Natural killer cell (primary cell): ENCODE measurements around the gene TMEM51. TPM values are rescaled to one million over a fixed set of nuclear protein-coding genes. Genes with fewer than 3 reads are reported as not detected.

Experiments
- ATAC-seq, 3 donors: fragments of 150-1000 bp in 2 of 3; fragments of 200-7000 bp in 1 of 3; cut with Tn5 transposase; 1 replicate in 1 of 3; 2 replicates in 2 of 3; pipeline ENCODE4 v1.10.0; 2021; ENCODE audit warnings: mild to moderate bottlenecking in 2 of 3, moderate library complexity in 2 of 3
- DNase-seq, 2 donors: peaks; one replicate each; pipeline versions ENCODE4 v3.0.0 to v3.0.0-alpha.2; 2013 to 2021; ENCODE audit warnings: mixed read lengths in 1 of 2
- H3K27ac ChIP-seq: one replicate; pipeline ENCODE4 v1.5.1; 2013; ENCODE audit warnings: mild to moderate bottlenecking, low read length
- H3K27me3 ChIP-seq: one replicate; pipeline ENCODE4 v1.6.1; 2013; ENCODE audit warnings: low read length; ENCODE audit not compliant: control insufficient read depth, insufficient read depth
- H3K36me3 ChIP-seq: one replicate; pipeline ENCODE4 v1.6.1; 2013; ENCODE audit warnings: low read length; ENCODE audit not compliant: control insufficient read depth, insufficient read depth
- H3K4me1 ChIP-seq: one replicate; pipeline ENCODE4 v1.6.1; 2013; ENCODE audit warnings: low read length; ENCODE audit not compliant: control insufficient read depth, insufficient read depth
- H3K4me3 ChIP-seq: one replicate; pipeline ENCODE4 v1.5.1; 2013; ENCODE audit warnings: low read length
- H3K9me3 ChIP-seq: one replicate; pipeline ENCODE4 v1.6.1; 2013; ENCODE audit warnings: low read length; ENCODE audit not compliant: control insufficient read depth, insufficient read depth
- H3K27ac Mint-ChIP-seq, 2 donors: one replicate each; pipeline ENCODE4 v1.8.0; 2022; ENCODE audit warnings: mild to moderate bottlenecking in 2 of 2, mixed read lengths in 2 of 2, moderate library complexity in 1 of 2
- H3K27me3 Mint-ChIP-seq, 2 donors: one replicate each; pipeline ENCODE4 v1.8.0; 2022; ENCODE audit warnings: low read depth in 2 of 2, mixed read lengths in 2 of 2
- H3K36me3 Mint-ChIP-seq: one replicate; pipeline ENCODE4 v1.8.0; 2022; ENCODE audit warnings: mixed read lengths
- H3K4me1 Mint-ChIP-seq, 2 donors: one replicate each; pipeline ENCODE4 v1.8.0; 2022; ENCODE audit warnings: mixed read lengths in 2 of 2
- H3K4me3 Mint-ChIP-seq: one replicate; pipeline ENCODE4 v1.8.0; 2022; ENCODE audit warnings: mild to moderate bottlenecking, moderate library complexity, mixed read lengths
- H3K9me3 Mint-ChIP-seq, 2 donors: one replicate each; pipeline ENCODE4 v1.8.0; 2022; ENCODE audit warnings: mixed read lengths in 2 of 2
- WGBS: methylation state at CpG from one replicate; pipeline ENCODE4 v1.1.7; 2013; ENCODE audit warnings: missing lambda C conversion rate; ENCODE audit not compliant: insufficient coverage; 5-methylcytosine and 5-hydroxymethylcytosine counted together
- intact Hi-C: fragments of 100-400 bp; cut with micrococcal nuclease; formaldehyde crosslinking; loops from one replicate; pipeline ENCODE4 v1.14.2; 2022
- total RNA-seq, 4 donors: library from RNA; stranded (reverse); fragments of 120-200 nt in 1 of 4; gene quantifications; one replicate each; pipeline versions ENCODE4 v1.2.3 to v1.2.4, GENCODE V29; 2013 to 2022
- TF ChIP-seq, protein P1 (sequence below): fragments of 200-600 bp; IDR thresholded peaks from one replicate; pipeline ENCODE4 v1.8.0; 2022; ENCODE audit warnings: antibody characterized with exemption

Gene TMEM51
- total RNA-seq, 3 donors from 2014 or later (not counting 1 experiment from before 2014, with no cell fraction given) = not detected

GRCh38 chr1:15231714-15232201 is 78.2 kb downstream of the TMEM51 start:
- Mint-ChIP-seq H3K27ac (peak overlapping the region in 1 of 2 donors; percentile 36), H3K27me3 (peaks cover 0 to 10% of the 10 kb centered on the region in 2 donors)
- peak in 1 of 2 donors; percentile 12 for DNase-seq

DNA sequence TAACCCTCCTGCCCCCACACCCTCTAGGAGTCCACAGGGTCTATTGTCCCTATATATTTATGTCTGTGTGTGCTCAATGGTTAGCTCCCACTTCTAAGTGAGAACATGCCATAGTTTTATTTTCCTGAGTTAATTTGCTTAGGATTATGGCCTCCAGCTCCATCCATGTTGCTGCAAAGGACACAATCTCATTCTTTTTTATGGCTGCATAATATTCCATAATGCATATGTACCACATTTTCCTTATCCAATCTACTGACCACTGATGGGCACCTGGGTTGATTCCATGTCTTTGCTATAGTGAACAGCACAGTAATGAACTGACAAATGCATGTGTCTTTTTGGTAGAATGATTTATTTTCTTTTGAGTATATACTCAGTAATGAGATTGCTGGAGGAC is 80.1 kb downstream of the TMEM51 start:
- TF ChIP-seq, protein P1, sequence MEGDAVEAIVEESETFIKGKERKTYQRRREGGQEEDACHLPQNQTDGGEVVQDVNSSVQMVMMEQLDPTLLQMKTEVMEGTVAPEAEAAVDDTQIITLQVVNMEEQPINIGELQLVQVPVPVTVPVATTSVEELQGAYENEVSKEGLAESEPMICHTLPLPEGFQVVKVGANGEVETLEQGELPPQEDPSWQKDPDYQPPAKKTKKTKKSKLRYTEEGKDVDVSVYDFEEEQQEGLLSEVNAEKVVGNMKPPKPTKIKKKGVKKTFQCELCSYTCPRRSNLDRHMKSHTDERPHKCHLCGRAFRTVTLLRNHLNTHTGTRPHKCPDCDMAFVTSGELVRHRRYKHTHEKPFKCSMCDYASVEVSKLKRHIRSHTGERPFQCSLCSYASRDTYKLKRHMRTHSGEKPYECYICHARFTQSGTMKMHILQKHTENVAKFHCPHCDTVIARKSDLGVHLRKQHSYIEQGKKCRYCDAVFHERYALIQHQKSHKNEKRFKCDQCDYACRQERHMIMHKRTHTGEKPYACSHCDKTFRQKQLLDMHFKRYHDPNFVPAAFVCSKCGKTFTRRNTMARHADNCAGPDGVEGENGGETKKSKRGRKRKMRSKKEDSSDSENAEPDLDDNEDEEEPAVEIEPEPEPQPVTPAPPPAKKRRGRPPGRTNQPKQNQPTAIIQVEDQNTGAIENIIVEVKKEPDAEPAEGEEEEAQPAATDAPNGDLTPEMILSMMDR = no peak
- H3K27ac ChIP-seq = no peak overlapping the region
- H3K27me3 ChIP-seq = no peaks in the 10 kb centered on the region
- no peaks in the 10 kb centered on the region for H3K36me3 Mint-ChIP-seq
- H3K27me3 Mint-ChIP-seq = peaks cover 0 to 10% of the 10 kb centered on the region in 2 donors
- H3K4me3 ChIP-seq = no peak overlapping the region
- intact Hi-C loops = no loop called here
- ATAC-seq = no peak
- H3K4me1 ChIP-seq = no peaks in the 10 kb centered on the region
- DNase-seq = no peak
- H3K36me3 ChIP-seq = no peaks in the 10 kb centered on the region
- H3K27ac Mint-ChIP-seq = no peak overlapping the region
- H3K4me3 Mint-ChIP-seq = no peak overlapping the region
- H3K9me3 Mint-ChIP-seq = no peaks in the 10 kb centered on the region
- H3K4me1 Mint-ChIP-seq = peaks cover 0 to 5% of the 10 kb centered on the region in 2 donors
- no peaks in the 10 kb centered on the region for H3K9me3 ChIP-seq

More at GRCh38 chr1:15231714-15232201, 78.2 kb downstream of the TMEM51 start:
- Mint-ChIP-seq H3K4me3 (no peak overlapping the region), H3K9me3 (no peaks in the 10 kb centered on the region), H3K4me1 (peaks cover 0 to 5% of the 10 kb centered on the region in 2 donors), H3K36me3 (no peaks in the 10 kb centered on the region)
- TF ChIP-seq, protein P1 = no peak
- intact Hi-C loops = no loop called here
- no peaks in the 10 kb centered on the region for H3K9me3 ChIP-seq
- H3K27me3 ChIP-seq = no peaks in the 10 kb centered on the region
- no peaks in the 10 kb centered on the region for H3K36me3 ChIP-seq
- WGBS = 67% methylated on average over 3 of the region's 5 CpGs
- no peak overlapping the region for H3K4me3 ChIP-seq
- ATAC-seq = peak; percentile 76 to 85 (median 78)
- no peaks in the 10 kb centered on the region for H3K4me1 ChIP-seq
- H3K27ac ChIP-seq = no peak overlapping the region

GRCh38 chr1:15236321-15236721 is 82.8 kb downstream of the TMEM51 start:
- ATAC-seq = no peak
- TF ChIP-seq, protein P1 = no peak
- WGBS = 84% methylated on average over 5 of the region's 5 CpGs
- Histone ChIP-seq H3K36me3 (no peaks in the 10 kb centered on the region), H3K4me1 (no peaks in the 10 kb centered on the region), H3K4me3 (no peak overlapping the region), H3K27ac (no peak overlapping the region), H3K9me3 (no peaks in the 10 kb centered on the region), H3K27me3 (no peaks in the 10 kb centered on the region)
- Mint-ChIP-seq H3K27ac (no peak overlapping the region), H3K36me3 (no peaks in the 10 kb centered on the region), H3K4me1 (peaks cover 0 to 4% of the 10 kb centered on the region in 2 donors), H3K27me3 (peaks cover 3 to 10% of the 10 kb centered on the region in 2 donors), H3K9me3 (no peaks in the 10 kb centered on the region), H3K4me3 (no peak overlapping the region)
- intact Hi-C loops = no loop called here
- DNase-seq = no peak

GRCh38 chr1:15236746-15237145 is 83.2 kb downstream of the TMEM51 start:
- DNase-seq (no peak), ATAC-seq (no peak)
- intact Hi-C loops = no loop called here
- Histone ChIP-seq H3K36me3 (no peaks in the 10 kb centered on the region), H3K4me1 (no peaks in the 10 kb centered on the region), H3K27me3 (no peaks in the 10 kb centered on the region), H3K4me3 (no peak overlapping the region), H3K9me3 (no peaks in the 10 kb centered on the region), H3K27ac (no peak overlapping the region)
- H3K36me3 Mint-ChIP-seq = no peaks in the 10 kb centered on the region
- peaks cover 3 to 10% of the 10 kb centered on the region in 2 donors for H3K27me3 Mint-ChIP-seq
- H3K4me3 Mint-ChIP-seq = no peak overlapping the region
- TF ChIP-seq, protein P1 = no peak
- WGBS = 84% methylated on average over 9 of the region's 9 CpGs
- no peaks in the 10 kb centered on the region for H3K9me3 Mint-ChIP-seq
- H3K4me1 Mint-ChIP-seq = peaks cover 0 to under 1% of the 10 kb centered on the region in 2 donors
- H3K27ac Mint-ChIP-seq = no peak overlapping the region
